Inferior parietal cortex (tissue), 1 donor: Measurements from ENCODE around the gene FURIN.
"Not testable (repeated sequence)": the region's sequence is repeated elsewhere in the genome, so short reads cannot be mapped to it uniquely, and the experiment has no call there.

Source experiments
- DNase-seq: peaks from one replicate; pipeline ENCODE4 v3.0.0-alpha.2; 2016; ENCODE audit errors: extremely low spot score

FURIN gene

DNA sequence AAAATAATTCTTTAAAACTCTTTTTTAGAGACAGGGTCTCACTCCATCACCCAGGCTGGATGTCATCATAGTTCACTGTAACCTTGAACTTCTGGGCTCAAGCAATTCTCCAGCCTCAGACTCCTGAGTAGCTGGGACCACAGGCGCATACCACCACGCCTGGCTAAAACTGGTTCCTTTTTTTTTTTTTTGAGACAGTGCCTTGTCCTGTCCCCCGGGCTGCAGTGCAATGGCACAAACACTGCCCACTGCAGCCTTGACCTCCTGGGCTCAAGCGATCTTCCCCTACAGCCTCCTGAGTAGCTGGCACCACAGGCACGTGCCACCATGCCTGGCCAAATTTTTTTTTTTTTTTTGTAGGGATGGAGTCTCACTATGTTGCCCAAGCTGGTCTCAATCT, 23.7 kb upstream of the FURIN start:
- DNase-seq, result no peak

DNA sequence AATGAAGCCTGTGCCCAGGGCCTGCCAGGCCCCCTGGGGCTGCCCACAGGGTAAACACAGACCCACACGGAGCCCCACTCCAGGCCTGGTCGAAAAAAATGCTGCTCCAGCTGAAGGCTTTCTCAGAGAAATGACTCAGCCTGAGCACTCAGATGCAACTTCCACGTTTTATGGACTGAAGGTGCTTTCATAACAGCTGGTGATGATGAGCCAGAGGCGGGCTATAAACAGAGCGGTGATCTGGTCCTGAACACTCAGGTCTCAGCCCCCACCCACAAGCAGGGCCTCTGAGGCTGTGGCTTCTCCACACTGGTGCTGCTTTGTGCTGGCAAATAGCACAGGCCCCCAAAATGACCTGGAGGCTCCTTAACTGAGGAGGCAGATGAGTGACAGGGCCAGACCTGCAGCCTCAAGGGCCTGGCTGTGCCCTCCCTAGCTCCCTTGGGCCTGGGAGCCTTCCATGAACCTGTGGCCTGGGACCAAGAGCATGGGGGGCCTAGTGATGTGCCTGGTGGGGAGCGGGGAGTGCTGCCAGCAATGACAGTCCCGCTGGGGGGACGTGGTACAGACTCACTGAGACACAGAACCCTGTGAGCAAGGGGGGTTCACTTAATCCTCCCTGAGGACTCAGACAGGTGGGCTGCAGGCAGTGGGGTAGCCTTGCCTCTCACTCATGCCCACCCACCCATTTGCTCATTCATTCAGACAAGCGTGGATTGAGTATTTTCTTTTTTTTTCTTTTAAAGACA, 23.0 kb upstream of the FURIN start:
- DNase-seq, result no peak

DNA sequence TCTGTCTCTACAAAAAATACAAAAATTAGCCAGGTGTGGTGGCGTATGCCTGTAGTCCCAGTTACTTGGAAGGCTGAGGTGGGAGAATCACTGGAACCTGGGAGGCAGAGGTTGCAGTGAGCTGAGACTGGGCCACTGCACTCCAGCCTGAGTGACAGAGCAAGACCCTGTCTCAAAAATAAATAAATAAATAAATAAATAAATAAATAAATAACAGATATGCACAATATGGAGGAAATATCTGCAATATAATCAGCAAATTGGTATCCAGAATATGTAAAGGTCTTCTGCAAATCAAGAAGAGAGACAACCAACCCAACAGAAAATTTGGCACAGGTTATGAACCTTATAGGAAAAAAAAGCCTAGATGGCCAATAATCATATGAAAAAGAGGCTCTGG, 19.0 kb upstream of the FURIN start:
- not testable (repeated sequence) for DNase-seq

DNA sequence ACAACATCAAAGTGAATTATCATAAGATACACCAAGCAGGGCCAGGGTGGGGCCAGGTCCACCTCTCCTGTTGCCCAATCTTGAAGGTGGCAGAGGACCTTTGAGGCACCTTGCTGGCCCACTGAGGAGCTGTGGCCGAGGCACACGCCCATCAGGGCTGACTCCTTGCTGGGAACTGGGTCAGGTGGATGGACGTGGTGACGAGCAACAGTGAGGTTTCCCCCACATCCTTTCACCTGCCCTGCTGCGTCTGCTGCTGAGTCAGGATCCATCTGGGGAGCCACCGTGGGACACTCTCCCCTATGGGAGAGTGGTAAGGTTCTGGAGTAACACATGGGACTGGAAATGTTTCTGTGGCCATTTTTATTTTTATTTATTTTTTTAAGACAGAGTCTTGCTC, 17.3 kb upstream of the FURIN start:
- DNase-seq, result no peak

DNA sequence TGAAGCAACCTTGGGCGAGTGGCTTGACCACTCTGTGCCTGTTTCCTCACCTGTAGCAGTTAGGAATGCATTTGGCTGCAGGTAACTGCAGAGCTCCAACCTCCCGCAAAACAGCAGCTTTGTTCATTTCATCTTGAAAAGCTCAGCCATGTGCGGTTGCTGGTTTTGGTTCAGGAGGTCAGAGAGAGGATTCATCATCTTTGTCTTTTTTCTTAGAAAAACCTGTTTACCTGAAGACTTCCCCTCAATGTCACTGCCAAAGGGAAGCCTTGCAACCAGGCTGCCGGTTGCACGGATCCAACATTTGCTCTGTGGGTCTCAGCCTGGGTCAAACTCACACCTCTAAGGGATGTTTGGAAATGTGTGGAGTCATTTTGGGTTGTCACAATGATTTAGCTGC, 16.4 kb upstream of the FURIN start:
- DNase-seq, result no peak

DNA sequence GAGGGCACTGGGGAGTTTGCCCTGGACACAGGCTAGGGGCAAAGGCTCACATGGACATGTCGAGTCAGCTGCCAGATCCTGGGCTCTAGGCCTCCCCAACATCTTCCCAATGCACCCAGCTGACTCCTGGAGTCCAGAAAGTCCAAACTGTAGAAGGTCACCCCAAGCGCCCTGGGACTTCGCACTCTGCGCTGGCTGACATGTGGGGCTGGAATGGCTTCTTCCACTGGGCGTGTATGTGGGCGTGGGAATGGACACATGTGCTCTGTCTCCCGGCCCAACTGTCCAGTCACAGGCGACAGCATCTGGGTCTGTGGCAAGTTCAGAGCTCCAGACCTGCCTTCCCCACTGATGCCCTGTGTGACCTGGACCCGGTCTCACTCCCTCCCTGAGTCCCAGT, 13.2 kb upstream of the FURIN start:
- DNase-seq, result no peak

DNA sequence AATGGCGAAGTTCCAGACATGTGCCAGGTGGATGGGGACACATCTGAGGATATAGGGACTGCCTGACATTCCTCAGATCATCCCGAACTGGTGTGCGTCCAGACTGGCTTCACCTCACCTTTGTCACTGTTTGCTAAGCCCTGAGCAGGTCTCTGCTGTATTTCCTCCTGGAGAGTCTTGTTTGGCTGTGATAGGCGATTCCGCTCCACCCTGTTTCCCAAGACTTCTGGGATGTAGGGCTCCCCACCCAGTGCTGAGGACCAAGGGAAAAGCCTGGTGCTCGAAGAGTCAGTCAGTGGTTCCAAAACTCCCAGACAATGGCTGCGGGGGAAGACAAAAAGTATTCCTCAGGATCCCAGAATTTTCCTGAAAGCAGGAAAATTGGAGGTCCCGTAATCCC, 11.1 kb upstream of the FURIN start:
- DNase-seq, result no peak

DNA sequence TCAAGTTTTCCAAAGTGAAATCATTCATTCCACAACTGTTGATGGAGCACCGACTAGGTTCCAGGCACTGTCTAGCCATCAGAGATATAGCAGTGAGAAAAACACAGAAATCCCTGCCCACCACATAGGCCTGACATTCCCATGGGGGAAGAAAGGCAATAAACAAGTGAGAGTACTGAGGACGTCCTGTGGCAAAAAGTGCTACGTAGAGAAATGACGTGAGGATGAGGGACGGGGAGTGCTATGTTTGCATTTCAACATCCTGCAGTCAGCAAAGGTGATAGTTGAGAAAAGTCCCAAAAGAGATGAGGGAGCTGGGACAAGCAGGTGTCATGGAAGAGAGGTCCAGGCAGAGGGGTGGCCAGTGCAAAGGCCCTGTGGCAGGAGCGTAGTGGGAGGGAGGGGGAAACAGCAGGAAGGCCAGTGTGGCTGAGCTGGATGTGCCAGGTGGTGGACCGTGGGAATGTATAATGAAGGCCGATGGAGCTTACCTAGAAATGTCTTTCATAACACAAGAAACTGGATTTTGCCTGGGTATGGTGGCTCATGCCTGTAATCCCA, 10.4 kb upstream of the FURIN start:
- no peak for DNase-seq

DNA sequence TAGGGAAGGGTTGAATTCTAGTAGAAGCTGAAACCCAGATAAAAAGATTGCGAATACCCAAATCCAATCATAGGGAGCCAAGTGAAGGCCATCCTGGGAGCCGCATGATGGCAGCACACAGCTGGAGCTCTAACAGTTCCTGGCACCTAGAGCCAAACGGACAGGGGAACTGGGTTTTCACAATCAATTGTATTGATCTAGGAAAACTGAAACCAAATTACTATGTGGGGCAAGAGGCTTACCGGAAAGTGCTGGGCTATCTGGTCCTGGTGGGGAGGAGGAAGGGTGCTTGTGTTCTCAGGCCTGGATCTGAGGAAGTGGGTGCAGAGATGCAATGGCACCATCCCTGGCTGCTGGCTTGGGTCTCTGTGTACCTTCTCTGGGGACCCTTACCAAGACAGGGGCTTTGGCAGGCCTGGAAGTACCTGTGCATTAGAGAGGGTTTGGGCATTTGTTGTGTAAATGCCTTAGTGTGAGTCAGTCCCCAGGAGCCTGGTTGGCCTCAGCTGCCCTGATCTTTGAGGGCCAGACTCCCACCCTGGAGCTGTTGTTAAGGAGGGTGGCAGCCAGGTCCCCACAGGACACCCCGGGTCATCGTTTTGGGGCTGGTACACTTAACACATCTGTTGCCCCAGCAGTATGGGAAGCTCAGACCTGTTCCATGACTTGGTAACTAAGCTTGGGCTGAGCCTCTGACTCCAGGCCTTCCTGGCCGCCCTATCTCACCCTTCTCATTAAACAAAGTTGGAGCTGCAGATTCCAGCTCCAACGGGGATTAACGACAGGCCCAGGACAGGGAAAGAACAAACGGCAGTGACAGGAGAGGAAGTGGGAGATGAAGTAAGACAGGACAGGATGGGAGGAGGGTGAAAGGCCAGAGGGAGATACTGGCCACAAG, 8.9 kb upstream of the FURIN start:
- DNase-seq, result no peak

DNA sequence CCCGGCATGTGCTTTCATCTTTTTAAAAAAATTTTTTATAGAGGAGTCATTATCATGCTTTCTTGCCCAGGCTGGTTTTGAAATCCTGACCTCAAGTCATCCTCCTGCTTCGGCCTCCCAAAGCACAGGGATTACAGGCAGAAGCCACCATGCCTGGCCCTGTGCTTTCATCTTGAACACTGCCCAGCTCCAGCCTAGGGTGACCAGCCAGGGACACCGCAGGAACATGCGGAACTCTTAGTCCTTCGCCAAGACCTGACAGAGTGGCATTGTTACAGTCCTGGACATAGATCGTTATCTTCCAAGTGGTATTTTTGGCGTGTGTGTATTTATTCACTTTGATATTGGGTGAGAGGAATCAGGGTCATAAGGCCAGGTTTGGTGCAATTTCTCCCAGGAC, 7.9 kb upstream of the FURIN start:
- no peak for DNase-seq

DNA sequence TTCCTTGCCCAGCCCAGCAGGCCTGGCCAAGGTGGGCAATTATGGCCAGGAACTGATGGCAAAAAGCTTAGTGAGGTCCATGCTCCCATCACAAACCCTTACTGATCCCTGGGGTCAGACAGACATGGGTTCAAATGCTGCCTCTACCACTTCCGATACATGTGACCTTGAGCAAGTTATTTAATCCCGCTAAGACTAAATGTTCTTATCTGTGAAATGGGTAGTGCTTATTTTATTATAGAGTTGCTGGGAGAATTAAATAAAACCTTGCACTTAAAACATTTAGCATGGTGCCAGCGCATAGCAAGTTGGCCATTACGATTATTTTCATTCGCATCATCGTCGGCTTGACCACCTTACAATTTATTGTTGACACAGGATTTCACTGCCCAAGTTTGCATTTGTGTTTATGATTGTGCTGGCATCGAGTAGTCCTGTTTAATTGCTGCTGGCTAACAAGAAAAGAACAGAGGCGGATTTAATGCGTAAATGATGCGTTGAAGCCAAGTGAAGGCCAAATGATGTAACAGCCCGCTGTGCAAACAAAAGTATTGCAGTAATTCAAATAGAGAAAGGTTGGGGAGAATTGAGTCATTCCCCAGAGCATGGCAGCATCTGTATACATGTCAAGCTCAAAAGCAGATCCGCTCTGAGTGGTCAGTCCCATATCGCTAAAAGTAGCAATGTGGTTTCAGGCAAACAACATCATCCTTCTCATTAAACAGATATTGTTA, 7.3 kb upstream of the FURIN start:
- no peak for DNase-seq

DNA sequence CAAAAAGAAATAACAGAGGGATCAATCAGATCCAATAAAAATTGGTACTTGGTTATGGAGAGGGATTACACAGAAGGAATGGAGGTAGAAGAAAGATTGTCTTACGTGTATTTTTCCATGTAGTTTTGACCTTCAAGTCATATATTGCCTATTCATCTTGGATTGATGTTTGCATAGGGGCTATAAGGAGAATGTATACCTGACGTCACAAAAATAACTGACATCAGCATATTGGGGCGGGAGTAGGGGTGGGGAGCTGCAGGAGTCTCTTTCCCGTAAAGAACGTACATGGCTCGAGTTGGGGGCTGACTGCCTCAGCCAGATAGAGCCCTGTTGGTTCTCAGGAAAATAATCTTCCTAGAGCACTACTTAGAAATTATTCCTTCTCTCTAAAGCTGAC, 5.9 kb upstream of the FURIN start:
- no peak for DNase-seq

DNA sequence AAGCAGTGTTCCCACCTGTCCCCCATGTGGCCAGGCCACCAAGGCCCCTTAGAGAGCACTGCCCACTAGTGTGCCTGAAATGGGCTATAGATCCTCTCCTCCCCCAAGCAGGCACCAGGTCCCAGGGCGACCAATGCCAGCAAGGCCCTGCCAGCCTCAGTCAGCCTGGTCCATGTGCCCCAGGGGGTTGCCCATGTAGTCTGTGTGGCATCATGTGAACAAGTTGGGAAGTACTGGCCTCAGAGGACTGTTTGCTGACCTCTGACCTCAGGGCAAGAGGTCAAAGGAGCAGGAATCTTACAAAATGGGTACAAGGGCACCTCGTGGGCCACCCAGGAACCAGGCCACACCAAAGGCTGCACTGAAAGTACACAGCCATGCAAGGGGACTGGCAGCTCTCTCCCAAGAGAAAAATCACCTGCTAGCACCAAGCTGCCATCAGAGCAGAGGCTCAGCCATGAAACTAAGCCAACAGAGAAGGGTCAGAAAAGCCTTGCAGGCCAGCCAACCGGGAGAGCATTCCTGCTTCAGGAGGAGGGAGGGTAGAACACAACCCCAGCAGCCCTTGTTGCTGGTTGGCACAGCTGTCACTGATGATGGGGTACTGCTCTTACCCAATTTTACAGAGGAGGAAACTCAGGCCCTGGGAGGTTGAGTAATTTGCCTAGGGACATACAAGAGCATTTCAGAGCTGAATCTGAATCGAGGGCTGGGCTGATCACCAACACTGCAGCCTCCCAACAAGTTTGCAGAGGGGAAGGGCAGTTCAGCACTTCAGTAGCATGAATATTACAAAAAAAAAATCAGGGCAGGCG, 5.2 kb upstream of the FURIN start:
- no peak for DNase-seq

DNA sequence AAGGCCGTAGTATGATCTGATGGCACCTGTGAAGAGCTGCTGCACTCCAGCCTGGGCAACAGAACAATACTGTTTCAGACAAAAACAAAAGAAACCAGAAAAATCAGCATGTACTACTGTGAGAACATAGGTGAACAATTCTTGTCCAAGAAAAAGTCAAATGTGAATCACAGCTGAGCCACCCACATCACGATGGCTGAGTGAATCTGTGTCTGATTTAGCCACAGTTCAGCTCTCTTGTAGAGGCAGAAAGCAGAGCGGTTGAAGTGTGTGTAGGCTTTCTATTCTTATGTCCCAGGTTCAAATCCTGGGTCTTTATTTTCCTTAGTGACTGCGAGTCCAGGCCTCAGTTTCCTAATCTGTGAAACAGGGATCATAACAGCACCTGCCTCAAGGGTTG, 4.4 kb upstream of the FURIN start:
- DNase-seq, result no peak

DNA sequence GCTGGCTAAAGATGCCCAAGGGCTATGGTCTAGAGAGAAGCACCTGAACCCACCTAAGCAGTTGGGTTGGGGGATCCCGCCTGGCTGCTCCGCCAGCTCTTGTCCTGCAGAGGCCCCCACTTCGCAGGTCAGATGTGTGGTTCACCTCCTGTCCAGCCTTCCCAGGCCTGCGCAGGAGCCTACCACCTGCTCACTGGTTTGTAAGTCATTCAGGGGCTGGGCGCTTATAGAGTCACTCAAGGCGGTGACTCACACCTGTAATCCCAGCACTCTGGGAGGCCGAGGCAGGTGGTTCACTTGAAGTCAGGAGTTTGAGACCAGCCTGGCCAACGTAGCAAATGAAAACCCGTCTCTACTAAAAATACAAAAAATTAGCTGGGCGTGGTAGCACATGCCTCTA, 3.9 kb upstream of the FURIN start:
- DNase-seq, result no peak

DNA sequence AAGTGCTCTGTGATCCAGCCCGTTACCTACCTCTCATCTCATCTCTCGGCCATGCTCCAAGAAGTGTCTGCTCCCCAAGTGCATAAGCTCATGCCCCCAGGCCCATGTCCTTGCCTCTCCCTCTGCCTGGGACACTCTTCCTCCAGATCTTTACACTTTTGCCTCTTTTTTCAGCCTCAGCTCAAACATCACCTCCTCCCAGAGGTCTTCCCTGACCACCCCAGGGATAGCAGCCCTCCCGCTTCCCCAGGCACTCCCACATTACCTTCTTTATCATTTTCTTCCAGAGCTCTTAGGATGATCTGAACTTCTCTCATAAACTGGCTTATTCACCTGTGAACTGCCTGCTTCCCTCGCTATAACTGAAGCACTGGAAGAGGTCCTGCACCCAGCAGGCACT, 2.7 kb upstream of the FURIN start:
- no peak for DNase-seq

DNA sequence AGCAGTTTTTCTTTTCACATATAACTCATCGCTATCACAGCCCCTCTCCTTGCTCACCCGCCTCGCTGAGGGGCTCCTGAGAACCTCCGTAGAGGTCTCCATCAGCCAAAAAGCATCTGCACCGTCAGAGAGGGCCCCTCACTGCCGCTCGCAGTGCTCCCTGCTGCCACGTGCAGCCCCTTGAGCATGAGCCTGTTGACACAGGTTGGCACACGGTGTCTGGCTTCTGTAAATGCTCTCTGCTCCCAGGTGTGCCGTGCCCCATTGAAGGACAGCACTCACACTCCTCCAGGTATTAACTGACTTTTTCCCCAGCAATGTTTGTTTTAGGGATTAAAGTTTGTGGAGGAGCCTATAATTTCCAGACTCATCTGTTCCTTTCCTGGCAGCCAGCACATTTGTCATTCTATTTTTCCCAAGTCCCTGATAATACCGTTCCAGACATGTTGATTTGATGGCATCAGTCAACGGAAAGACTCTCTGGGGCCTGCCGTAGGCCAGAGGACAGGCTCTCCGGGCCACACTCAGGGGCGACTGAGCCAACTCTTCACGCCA, 2.1 kb upstream of the FURIN start:
- no peak for DNase-seq

DNA sequence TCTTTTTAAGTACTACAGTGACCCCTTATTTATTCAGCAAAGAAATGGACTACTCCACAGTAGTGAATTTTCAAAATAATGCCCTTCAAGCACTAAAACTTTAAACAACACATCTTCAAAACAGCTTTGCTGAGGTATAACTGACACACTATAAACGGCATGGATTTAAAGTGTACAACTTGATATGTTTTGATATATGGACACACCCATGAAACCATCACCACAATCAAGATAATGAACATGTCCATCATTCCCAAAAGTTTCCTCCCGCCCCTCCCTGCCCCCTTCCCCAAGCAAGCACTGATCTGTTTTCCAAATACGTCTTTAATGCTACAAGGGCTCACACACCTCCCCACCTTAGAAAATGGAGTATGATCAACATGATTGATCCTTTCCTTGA, 1.6 kb upstream of the FURIN start:
- DNase-seq, result no peak

DNA sequence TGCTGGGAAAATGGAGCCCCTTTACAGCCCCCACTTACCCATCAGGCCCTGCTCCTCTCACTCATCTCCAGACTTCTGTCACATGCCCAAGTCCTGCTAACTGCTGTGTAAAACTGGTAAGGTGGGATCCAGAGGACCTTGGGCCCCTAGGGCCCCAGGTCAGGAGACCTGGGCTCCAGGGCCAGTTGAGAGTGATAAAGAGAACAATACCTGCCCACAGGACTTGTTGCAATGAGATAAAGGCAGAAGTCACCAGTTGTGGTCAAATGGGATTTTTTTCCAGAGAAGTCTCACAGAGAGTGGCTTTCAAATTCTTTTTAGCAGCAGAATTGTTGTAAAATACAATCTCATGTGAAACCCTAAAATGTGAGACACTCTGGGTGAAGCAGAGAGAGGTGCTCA, 753 bp downstream of the FURIN start:
- no peak for DNase-seq

DNA sequence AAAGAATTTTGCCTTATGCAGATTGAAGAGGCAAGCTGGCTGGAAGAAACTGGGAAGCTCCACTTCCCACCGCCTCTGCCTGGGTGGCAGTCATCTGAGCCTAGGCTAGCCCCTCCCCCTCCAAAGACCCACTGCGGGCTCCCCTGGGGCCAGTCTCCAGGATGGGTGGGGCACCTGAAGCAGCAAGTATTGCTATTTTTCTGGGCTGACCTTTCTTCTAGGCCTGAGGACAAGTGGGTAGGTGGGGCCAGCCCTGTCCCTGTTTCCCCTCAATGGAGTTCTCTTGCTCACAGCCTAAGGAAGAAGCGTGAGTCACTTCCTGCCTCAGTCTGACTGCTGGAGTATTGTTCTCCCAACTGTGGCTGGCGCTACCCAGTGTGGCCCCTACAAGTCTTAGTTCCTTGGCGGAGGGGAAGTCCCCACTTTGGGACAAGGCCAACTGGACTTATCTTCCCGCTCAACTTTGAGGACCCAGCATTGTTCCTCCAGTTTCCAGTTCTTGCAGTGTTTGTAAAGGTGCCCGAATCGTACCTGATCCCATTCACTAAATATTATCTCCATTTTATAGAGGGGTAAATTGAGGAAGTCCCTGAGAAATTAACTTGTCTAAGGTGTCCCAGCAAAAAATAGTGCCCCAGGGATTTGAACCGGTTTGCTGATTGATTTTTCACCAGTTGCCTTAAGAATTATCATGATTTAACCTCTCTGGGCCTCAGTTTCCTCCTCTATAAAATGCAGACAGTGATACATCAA, 1.4 kb downstream of the FURIN start:
- no peak for DNase-seq
